Body of pancreas (tissue), 4 donors: Measurements from ENCODE around the gene ETS1. TPM values are rescaled to one million over a fixed set of nuclear protein-coding genes. Genes with fewer than 3 reads are reported as not detected.
A peak's percentile ranks its signal among the peaks of the same experiment; 100 is the strongest.

Experiments used
- ATAC-seq: fragments of 150-250 bp; one replicate; pipeline ENCODE4 v1.9.1; 2016
- DNase-seq, 4 donors: peaks; one replicate each; pipeline ENCODE4 v3.0.0-alpha.2; 2019
- H3K27ac ChIP-seq, 4 donors: fragments of 200-600 bp; sonication (generic); 1 replicate in 3 of 4; 2 replicates in 1 of 4; pipeline versions ENCODE4 v1.5.1 to v1.6.1; 2016 to 2019; ENCODE audit warnings: mild to moderate bottlenecking in 1 of 4, mixed read lengths in 1 of 4, moderate library complexity in 1 of 4
- H3K27me3 ChIP-seq, 2 donors: fragments of 200-600 bp; sonication (generic); one replicate each; pipeline ENCODE4 v1.6.0; 2016; ENCODE audit warnings: mild to moderate bottlenecking in 1 of 2
- H3K36me3 ChIP-seq, 2 donors: fragments of 200-600 bp; sonication (generic); replicated peaks in 1 of 2; 2 replicates each; pipeline ENCODE4 v1.5.1; 2016; ENCODE audit warnings: low read depth in 2 of 2; ENCODE audit not compliant: insufficient read depth in 1 of 2
- H3K4me1 ChIP-seq: fragments of 200-600 bp; sonication (generic); one replicate; pipeline ENCODE4 v1.6.0; 2016
- H3K4me3 ChIP-seq, 2 donors: fragments of 200-600 bp; sonication (generic); 1 replicate in 1 of 2; 2 replicates in 1 of 2; pipeline ENCODE4 v1.5.1; 2016 to 2019
- H3K9me3 ChIP-seq, 3 donors: fragments of 200-600 bp; sonication (generic); 1 replicate in 2 of 3; 2 replicates in 1 of 3; pipeline ENCODE4 v1.5.1; 2016
- POLR2A ChIP-seq, 3 donors: fragments of 450-650 bp; IDR thresholded peaks; one replicate each; pipeline ENCODE4 v1.6.1; 2016; ENCODE audit warnings: antibody characterized with exemption in 3 of 3, mild to moderate bottlenecking in 2 of 3
- WGBS, 2 donors: methylation state at CpG; one replicate each; pipeline ENCODE4 v1.1.5; 2017; 5-methylcytosine and 5-hydroxymethylcytosine counted together
- intact Hi-C: fragments of 100-400 bp; cut with DNase I; formaldehyde crosslinking; loops from one replicate; pipeline ENCODE4 v1.15.1; 2023
- total RNA-seq, 2 donors: library from RNA; depleted of rRNA; stranded (reverse); fragments of >200 nt; gene quantifications; one replicate each; pipeline ENCODE4 v1.1.0, GENCODE V29; 2016
- TF ChIP-seq, protein P1 (sequence below), 7 experiments: fragments of 450-650 bp in 4 of 7; fragments of 200-600 bp in 3 of 7; sonication (generic) in 3 of 7; IDR thresholded peaks; one replicate each; pipeline ENCODE4 v1.5.1; 2016 to 2019; ENCODE audit warnings: antibody characterized with exemption in 7 of 7

ETS1 gene
- total RNA-seq, 2 donors from 2014 or later, result 20.0 to 22.7 TPM

DNA sequence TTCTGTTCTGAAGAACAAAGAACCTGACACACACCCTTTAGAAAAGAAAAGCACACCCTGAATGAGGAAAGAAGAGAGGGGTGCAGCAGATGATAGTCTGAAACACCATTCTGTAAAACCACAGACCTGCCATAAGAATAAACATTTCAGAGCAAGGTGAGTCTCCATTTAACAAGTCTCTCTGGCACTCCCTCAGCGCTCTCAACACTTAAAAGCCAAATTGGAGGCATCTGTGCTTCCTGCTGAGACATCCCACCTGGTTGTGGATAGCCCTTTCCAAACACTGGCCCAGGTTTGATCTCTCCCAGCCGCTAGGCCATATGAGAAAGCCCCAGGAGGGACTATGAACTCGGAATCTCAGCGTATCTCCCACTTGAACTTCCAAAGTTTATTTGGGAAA lies 36.3 kb downstream of the ETS1 start:
- ATAC-seq (no peak), DNase-seq (no peak)
- Histone ChIP-seq H3K4me1 (peaks cover 13% of the 10 kb centered on the region), H3K36me3 (no peaks in the 10 kb centered on the region), H3K27me3 (no peaks in the 10 kb centered on the region), H3K27ac (no peak overlapping the region), H3K4me3 (no peak overlapping the region), H3K9me3 (no peaks in the 10 kb centered on the region)
- TF ChIP-seq, protein P1, sequence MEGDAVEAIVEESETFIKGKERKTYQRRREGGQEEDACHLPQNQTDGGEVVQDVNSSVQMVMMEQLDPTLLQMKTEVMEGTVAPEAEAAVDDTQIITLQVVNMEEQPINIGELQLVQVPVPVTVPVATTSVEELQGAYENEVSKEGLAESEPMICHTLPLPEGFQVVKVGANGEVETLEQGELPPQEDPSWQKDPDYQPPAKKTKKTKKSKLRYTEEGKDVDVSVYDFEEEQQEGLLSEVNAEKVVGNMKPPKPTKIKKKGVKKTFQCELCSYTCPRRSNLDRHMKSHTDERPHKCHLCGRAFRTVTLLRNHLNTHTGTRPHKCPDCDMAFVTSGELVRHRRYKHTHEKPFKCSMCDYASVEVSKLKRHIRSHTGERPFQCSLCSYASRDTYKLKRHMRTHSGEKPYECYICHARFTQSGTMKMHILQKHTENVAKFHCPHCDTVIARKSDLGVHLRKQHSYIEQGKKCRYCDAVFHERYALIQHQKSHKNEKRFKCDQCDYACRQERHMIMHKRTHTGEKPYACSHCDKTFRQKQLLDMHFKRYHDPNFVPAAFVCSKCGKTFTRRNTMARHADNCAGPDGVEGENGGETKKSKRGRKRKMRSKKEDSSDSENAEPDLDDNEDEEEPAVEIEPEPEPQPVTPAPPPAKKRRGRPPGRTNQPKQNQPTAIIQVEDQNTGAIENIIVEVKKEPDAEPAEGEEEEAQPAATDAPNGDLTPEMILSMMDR (IDR thresholded peaks at IDR 0.05), result no peak
- TF ChIP-seq POLR2A (IDR thresholded peaks at IDR 0.05), result no peak
- intact Hi-C loops, result no loop called here
- 90 to 93% methylated on average over 4 of the region's 4 CpGs for WGBS, 2 donors

DNA sequence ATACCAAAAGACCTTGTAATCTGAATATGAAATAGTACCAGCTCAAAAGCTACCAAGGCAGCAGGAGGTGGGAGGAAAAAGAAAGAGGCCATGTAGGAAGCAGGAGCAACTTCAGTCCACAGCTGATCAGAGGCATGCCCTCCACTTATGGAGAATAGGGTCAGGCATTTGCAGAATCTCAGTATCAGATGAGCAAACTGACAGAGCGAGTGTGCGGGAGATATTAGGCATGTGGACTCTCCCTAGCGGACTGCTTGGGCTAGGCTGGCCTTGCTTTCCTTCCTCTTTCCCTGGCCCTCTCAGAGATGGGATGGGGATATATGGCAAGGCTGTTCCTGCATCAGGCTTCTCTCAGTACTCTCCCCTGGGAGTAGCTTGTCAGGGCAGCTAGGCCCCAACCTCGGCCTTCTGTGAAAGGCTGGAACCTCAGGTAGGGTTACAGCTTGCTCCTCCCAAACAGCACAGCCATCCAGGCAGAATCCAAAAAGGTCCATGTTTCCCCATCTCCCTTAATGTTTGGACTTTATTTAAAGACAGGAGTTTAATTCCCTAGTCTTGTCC lies 37.0 kb downstream of the ETS1 start:
- Histone ChIP-seq H3K36me3 (no peaks in the 10 kb centered on the region), H3K9me3 (no peaks in the 10 kb centered on the region), H3K27ac (no peak overlapping the region), H3K4me3 (no peak overlapping the region), H3K27me3 (no peaks in the 10 kb centered on the region), H3K4me1 (peaks cover 13% of the 10 kb centered on the region)
- ATAC-seq (no peak), DNase-seq (no peak)
- intact Hi-C loops, result no loop called here
- 76 to 86% methylated on average over 4 of the region's 4 CpGs for WGBS, 2 donors
- TF ChIP-seq, protein P1 (IDR thresholded peaks at IDR 0.05), result no peak
- TF ChIP-seq POLR2A (IDR thresholded peaks at IDR 0.05), result no peak

DNA sequence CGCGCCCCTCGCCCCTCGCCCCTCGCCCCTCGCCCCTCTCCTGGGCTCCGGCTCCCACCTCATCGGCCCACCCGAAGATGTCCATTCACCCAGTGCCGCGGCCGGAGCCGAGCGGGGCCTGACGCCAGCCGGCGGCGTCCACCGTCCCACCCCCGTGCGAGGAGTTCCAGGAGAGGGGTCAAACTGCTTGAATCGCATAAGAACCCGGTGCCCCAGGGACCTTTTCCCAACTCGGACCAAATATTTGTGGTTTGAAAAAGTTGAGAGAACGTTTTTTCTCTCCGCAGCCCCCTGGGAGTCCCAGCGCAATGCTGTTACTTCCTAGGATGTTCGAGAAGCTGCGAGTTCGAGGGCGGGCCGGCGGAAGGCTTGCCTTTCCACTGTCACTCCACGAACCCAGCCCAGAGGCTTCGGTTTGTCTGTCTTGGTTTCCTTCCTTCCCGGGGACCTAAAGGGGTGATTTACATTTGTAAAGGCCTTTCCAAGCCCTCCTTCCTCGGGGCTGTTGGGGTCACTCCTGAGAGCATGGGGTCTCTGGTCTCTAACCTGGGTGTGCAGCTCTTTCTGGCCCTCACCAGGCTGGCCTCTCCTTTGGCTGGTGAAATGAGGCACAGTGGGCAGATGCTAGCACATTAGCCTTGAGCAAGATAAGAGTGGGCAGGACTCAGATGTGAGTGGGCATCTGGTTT lies 38.0 kb downstream of the ETS1 start:
- no peak for TF ChIP-seq POLR2A (IDR thresholded peaks at IDR 0.05)
- TF ChIP-seq, protein P1 (IDR thresholded peaks at IDR 0.05), result no peak
- ATAC-seq (peak; percentile 16), DNase-seq (peak; percentile 31 to 68 (median 44))
- Histone ChIP-seq H3K36me3 (no peaks in the 10 kb centered on the region), H3K9me3 (no peaks in the 10 kb centered on the region), H3K27me3 (no peaks in the 10 kb centered on the region), H3K27ac (peak overlapping the region in 3 of 4 donors; percentile 43 to 53 (median 49)), H3K4me3 (peak overlapping the region in 1 of 2 donors; percentile 33), H3K4me1 (peaks cover 20% of the 10 kb centered on the region)
- WGBS, 2 donors, result 54 to 72% methylated on average over 30 to 31 of the region's 37 CpGs
- intact Hi-C loops, result no loop called here

DNA sequence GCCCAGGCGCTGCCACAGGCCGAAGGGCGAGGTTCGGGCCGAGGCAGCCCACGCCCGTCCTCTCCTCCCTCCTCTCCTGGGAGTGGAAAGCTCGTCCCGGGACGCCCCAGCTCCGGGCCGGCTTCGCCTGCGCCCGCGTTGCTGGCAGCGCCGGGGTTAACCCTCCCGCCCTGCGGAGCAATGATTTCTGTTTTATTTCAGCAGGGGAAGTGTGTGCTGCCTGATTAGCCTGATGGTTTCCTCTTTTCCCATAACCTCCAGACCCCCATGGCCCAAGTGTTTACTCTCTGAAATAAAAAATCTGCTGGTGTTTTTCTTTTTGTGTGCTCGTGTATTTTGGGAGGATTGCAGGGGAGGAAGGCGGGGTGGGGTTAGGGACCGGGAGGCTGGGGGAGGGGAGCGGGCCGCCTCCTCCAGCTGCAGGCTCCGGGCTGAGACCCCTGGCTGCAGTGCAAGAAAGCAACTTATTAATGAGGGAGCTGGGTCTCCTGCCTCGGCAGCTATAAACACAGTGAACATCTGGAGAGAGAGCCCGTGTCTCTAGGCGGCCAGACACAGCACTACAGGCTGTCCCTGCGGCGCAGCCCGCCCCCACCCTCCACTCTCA lies 38.6 kb downstream of the ETS1 start:
- no peaks in the 10 kb centered on the region for H3K36me3 ChIP-seq
- no peaks in the 10 kb centered on the region for H3K27me3 ChIP-seq
- intact Hi-C loops, result no loop called here
- DNase-seq (peak; percentile 34 to 45 (median 36)), ATAC-seq (peak; percentile 77)
- peaks cover 22% of the 10 kb centered on the region for H3K4me1 ChIP-seq
- peak in 1 of 3 donors; percentile 14 for TF ChIP-seq POLR2A (IDR thresholded peaks at IDR 0.05)
- TF ChIP-seq, protein P1 (IDR thresholded peaks at IDR 0.05), result no peak
- 5 to 17% methylated on average over 29 to 32 of the region's 32 CpGs for WGBS, 2 donors
- no peaks in the 10 kb centered on the region for H3K9me3 ChIP-seq
- H3K27ac ChIP-seq, result peak overlapping the region in 3 of 4 donors; percentile 43 to 53 (median 49)
- peak overlapping the region in 1 of 2 donors; percentile 33 for H3K4me3 ChIP-seq
